ENCODE data around the gene RTKN. TPM values are rescaled to one million over a fixed set of nuclear protein-coding genes. Genes with fewer than 3 reads are reported as not detected.
A peak's percentile ranks its signal among the peaks of the same experiment; 100 is the strongest.

The RTKN gene
- total and polyA plus RNA-seq, 9 donors = 35.4 to 58.5 (median 47.6) TPM

DNA sequence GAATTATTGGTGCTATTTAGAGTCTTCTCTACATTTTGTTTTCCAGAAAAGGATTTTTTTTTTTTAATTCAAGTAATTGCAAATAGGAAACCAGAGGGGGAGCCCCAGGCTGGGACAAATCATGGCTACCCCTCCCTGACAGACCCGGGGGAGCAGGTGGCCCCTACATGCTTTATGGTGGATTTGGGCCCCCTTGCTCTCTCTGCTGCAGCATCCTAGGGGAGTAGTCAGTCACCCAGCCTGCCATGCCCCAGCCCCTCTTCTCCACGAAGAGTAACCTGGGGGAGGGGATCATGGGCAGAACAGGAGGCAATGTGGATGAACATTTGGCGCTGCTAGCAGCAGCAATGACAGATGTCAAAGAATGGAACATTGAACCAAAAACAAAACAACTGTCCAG lies 25.0 kb downstream of the RTKN start:
- H3K27me3 ChIP-seq (ENCODE audit: control insufficient read depth, insufficient read depth, low read length) = peaks cover 4% of the 10 kb centered on the region
- peaks cover 40% of the 10 kb centered on the region for H3K4me1 ChIP-seq (ENCODE audit: control insufficient read depth, insufficient read depth, low read length)
- 55% methylated on average over 2 of the region's 3 CpGs for WGBS (ENCODE audit: insufficient coverage)
- H3K27ac ChIP-seq (ENCODE audit: low read length) = no peak overlapping the region
- H3K9me3 ChIP-seq (replicated peaks; ENCODE audit: control insufficient read depth, low read depth, low read length) = no peaks in the 10 kb centered on the region
- H3K4me3 ChIP-seq (ENCODE audit: low read length) = no peak overlapping the region
- no peaks in the 10 kb centered on the region for H3K36me3 ChIP-seq (ENCODE audit: control insufficient read depth, insufficient read depth, low read length)
- DNase-seq = no peak

DNA sequence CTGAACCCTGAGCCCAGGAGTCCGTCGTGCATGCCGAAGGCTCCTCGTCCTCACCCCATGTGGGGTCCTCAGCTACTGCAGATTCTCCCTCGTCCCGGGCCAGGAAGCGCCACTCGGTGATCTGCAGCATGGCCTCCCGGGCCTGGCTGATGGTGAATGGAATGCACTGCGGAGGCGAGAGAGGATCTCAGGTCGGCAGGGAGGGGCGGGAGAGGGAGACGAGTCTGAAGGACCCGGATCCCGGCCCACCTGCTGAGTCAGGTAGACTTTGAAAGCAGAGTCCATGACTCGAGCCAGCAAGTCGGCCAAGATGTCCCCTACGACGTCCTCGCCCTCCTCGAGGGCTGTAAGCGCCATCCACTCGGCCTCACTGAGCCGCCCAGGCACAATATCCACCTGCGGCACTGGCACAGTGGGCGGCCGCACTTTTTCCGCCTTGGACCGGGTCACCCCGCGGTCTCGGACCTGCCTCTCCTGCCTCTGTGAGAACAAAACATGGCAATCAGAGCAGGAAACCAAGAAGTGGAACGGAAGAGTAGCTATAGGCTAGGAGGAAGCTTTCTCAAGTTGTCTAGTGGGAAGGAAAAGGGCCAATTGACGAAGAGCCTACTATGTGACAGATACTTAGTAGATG lies 25.9 kb downstream of the RTKN start:
- peak overlapping the region; percentile 48 for H3K27ac ChIP-seq (ENCODE audit: low read length)
- peaks cover 37% of the 10 kb centered on the region for H3K4me1 ChIP-seq (ENCODE audit: control insufficient read depth, insufficient read depth, low read length)

DNA sequence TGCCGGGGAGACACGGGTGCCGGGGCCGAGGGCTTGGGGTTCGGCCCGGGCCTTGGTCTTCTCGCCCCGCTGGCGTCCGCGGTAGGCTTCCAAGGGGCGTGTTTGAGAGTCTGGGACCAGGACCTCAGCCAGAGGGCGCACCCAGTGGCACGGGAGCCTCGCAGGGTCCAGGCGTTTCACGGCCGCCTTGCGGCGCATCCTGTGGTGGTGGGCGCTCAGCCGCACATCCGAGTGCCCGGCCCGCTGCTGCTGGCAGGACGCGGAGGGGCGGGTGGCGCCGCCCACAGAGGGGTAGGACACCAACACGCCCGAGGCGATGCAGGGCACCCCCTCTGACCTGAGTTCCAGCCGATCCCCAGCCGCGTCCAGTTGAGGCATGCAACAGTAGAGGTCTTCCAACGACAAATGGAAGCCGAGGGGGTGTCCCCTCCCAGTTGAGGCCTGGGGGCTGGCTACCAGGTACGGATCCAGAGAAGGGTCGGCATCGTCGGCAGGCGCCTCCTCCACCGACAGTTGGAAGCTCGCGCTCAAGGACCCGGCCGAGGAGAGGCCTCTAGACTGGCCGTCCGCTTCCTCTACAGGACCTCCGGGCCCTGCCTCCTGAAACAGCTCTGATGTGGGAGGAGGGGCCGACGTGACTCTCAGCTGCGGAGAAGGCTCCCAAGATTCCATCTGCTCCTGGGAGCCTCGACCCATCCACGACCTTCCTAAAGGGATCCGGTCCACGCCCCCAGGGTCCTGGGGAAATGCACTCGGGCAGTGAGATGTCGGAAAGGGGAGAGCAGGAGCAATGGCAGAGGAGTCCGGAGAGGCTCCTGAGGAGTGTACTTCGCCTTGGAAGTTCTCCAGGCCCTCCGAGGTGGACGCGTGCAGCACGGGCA lies 26.6 kb downstream of the RTKN start:
- no peaks in the 10 kb centered on the region for H3K9me3 ChIP-seq (replicated peaks; ENCODE audit: control insufficient read depth, low read depth, low read length)
- peaks cover 4% of the 10 kb centered on the region for H3K27me3 ChIP-seq (ENCODE audit: control insufficient read depth, insufficient read depth, low read length)
- peak overlapping the region; percentile 60 for H3K27ac ChIP-seq (ENCODE audit: low read length)
- H3K4me3 ChIP-seq (ENCODE audit: low read length) = peak overlapping the region; percentile 66
- 2% methylated on average over 58 of the region's 66 CpGs for WGBS (ENCODE audit: insufficient coverage)
- peak; percentile 80 for DNase-seq
- H3K4me1 ChIP-seq (ENCODE audit: control insufficient read depth, insufficient read depth, low read length) = peaks cover 37% of the 10 kb centered on the region
- H3K36me3 ChIP-seq (ENCODE audit: control insufficient read depth, insufficient read depth, low read length) = no peaks in the 10 kb centered on the region

More for the DNA sequence above, 25.9 kb downstream of the RTKN start:
- H3K4me3 ChIP-seq (ENCODE audit: low read length) = peak overlapping the region; percentile 66
- no peak for DNase-seq
- WGBS (ENCODE audit: insufficient coverage) = 42% methylated on average over 26 of the region's 35 CpGs
- no peaks in the 10 kb centered on the region for H3K9me3 ChIP-seq (replicated peaks; ENCODE audit: control insufficient read depth, low read depth, low read length)
- peaks cover 4% of the 10 kb centered on the region for H3K27me3 ChIP-seq (ENCODE audit: control insufficient read depth, insufficient read depth, low read length)
- H3K36me3 ChIP-seq (ENCODE audit: control insufficient read depth, insufficient read depth, low read length) = no peaks in the 10 kb centered on the region

DNA sequence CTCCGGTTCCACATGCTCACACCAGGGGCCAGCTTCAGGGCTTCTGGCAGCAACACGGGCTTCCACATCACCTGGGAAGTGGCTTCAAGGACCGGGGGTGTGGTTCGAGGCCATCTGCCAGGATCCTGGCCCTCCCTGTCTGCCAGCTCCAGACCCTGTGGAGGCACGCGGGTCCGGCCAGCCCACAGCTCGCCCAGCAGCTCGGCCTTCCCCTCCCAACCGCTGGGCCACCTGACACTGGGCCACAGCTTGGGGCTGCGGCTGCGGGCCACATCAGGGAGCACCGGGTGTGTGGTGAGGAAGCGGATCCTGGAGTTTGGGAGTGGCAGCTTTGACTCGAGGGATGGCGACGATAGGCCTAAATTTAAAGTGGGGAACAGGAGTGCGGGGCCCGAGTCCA lies 27.3 kb downstream of the RTKN start:
- no peak for DNase-seq

DNA sequence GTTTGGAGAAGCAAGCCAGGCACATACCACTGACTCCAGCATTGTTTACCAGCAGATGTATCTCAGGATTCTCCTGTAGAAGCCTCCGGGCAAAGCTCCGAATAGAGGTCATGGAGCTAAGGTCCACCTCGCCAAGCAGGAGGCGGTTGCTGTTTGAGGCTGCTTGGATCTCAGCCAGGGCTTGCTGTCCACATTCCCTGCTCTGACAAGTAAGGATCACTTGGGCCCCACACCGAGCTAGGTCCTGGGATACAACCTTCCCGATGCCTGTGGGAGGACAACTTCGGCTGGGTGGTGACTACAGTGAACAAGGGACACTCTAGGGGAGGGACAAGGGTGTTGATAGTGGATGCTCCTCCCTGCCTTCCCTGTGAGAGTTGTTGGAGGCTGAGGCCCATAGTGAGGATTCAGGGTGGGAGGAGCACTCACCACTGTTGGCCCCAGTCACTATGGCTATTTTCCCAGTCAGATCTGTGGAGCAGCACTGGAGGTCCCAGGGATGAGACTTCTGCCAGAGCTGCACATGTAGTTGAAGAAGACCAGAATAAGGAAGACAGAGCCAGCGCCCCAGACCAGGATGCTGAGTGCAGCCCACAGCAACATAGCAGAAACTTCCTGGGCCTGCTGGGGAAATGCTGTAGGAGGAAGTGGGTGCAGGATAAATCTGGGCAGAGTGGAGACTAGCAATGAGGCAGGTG lies 28.6 kb downstream of the RTKN start:
- H3K4me1 ChIP-seq (ENCODE audit: control insufficient read depth, insufficient read depth, low read length) = peaks cover 32% of the 10 kb centered on the region
- peaks cover 4% of the 10 kb centered on the region for H3K27me3 ChIP-seq (ENCODE audit: control insufficient read depth, insufficient read depth, low read length)
- H3K9me3 ChIP-seq (replicated peaks; ENCODE audit: control insufficient read depth, low read depth, low read length) = no peaks in the 10 kb centered on the region
- WGBS (ENCODE audit: insufficient coverage) = 32% methylated on average over 6 of the region's 8 CpGs
- no peak overlapping the region for H3K4me3 ChIP-seq (ENCODE audit: low read length)
- H3K36me3 ChIP-seq (ENCODE audit: control insufficient read depth, insufficient read depth, low read length) = no peaks in the 10 kb centered on the region
- no peak overlapping the region for H3K27ac ChIP-seq (ENCODE audit: low read length)
- DNase-seq = peak; percentile 93

More for the DNA sequence above, 27.3 kb downstream of the RTKN start:
- WGBS (ENCODE audit: insufficient coverage) = 24% methylated on average over 11 of the region's 19 CpGs
- H3K27me3 ChIP-seq (ENCODE audit: control insufficient read depth, insufficient read depth, low read length) = peaks cover 4% of the 10 kb centered on the region
- H3K9me3 ChIP-seq (replicated peaks; ENCODE audit: control insufficient read depth, low read depth, low read length) = no peaks in the 10 kb centered on the region
- H3K4me1 ChIP-seq (ENCODE audit: control insufficient read depth, insufficient read depth, low read length) = peaks cover 37% of the 10 kb centered on the region
- peak overlapping the region; percentile 55 for H3K27ac ChIP-seq (ENCODE audit: low read length)
- no peaks in the 10 kb centered on the region for H3K36me3 ChIP-seq (ENCODE audit: control insufficient read depth, insufficient read depth, low read length)
- H3K4me3 ChIP-seq (ENCODE audit: low read length) = peak overlapping the region; percentile 66

DNA sequence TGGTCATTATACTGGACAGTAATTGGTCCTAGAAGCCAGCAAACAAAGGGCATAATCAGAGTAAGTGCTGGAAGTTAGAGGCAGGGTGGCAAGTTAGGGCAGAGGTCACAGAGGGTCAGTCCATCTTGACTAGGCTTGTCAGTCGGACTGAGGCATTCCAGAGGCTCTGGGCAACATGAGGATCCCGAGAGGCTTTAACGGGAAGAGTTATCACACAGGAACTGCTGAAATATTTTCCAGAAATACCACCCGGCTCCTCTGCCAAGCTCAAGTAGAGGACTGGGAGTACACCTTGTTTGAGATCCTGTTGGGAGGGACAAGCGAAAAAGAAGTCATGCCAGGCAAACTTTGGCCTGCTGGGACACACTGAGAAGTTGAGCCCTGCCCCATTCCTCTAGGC lies 34.1 kb downstream of the RTKN start:
- Histone ChIP-seq H3K9me3 (replicated peaks; ENCODE audit: control insufficient read depth, low read depth, low read length) (no peaks in the 10 kb centered on the region), H3K4me1 (ENCODE audit: control insufficient read depth, insufficient read depth, low read length) (no peaks in the 10 kb centered on the region), H3K4me3 (ENCODE audit: low read length) (no peak overlapping the region), H3K27me3 (ENCODE audit: control insufficient read depth, insufficient read depth, low read length) (no peaks in the 10 kb centered on the region), H3K27ac (ENCODE audit: low read length) (no peak overlapping the region), H3K36me3 (ENCODE audit: control insufficient read depth, insufficient read depth, low read length) (no peaks in the 10 kb centered on the region)
- no peak for DNase-seq
- 48% methylated on average over 4 of the region's 5 CpGs for WGBS (ENCODE audit: insufficient coverage)

DNA sequence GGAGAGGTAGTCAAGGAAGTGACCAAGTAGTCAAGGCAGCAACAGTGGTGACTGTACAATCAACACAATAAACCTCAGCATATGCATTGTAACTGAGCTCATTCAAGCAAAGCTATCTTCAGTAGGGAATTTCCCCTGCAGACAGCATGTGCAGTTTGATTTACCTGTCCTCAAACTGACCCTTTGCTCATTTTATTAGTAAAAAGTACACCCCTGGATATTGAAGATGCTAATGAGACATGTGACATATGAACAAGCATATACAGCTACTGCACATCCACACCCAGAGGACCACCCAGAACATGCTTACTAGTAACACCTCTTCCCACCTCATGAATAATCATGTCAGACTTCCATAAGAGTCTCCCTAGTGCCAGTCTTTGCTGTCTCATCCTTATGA lies 35.7 kb downstream of the RTKN start:
- no peak overlapping the region for H3K27ac ChIP-seq (ENCODE audit: low read length)
- DNase-seq = no peak
- H3K4me1 ChIP-seq (ENCODE audit: control insufficient read depth, insufficient read depth, low read length) = no peaks in the 10 kb centered on the region
- H3K4me3 ChIP-seq (ENCODE audit: low read length) = no peak overlapping the region
- H3K27me3 ChIP-seq (ENCODE audit: control insufficient read depth, insufficient read depth, low read length) = no peaks in the 10 kb centered on the region
- no peaks in the 10 kb centered on the region for H3K36me3 ChIP-seq (ENCODE audit: control insufficient read depth, insufficient read depth, low read length)
- H3K9me3 ChIP-seq (replicated peaks; ENCODE audit: control insufficient read depth, low read depth, low read length) = no peaks in the 10 kb centered on the region

DNA sequence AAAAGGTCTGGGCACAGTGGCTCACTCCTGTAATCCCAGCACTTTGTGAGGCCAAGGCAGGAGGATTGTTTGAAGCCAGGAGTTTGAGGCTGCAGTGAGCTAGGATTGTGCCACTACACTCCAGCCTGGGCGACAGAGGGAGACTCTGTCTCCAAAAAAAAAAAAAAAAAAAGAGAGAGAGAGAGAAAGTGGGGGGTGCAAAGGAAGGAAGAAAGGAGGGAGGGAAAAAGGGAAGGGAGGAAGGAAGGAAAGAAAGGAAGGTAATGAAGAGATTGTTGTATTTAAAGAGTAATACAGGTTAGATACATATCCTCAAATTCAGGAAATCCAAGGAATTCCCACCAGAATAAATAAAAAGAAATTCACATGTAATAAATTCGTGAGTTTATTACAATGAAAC lies 39.8 kb downstream of the RTKN start:
- Histone ChIP-seq H3K27me3 (ENCODE audit: control insufficient read depth, insufficient read depth, low read length) (peaks cover 2% of the 10 kb centered on the region), H3K4me1 (ENCODE audit: control insufficient read depth, insufficient read depth, low read length) (no peaks in the 10 kb centered on the region), H3K4me3 (ENCODE audit: low read length) (no peak overlapping the region), H3K27ac (ENCODE audit: low read length) (no peak overlapping the region), H3K36me3 (ENCODE audit: control insufficient read depth, insufficient read depth, low read length) (no peaks in the 10 kb centered on the region), H3K9me3 (replicated peaks; ENCODE audit: control insufficient read depth, low read depth, low read length) (no peaks in the 10 kb centered on the region)
- no CpG with 5 or more reads among the region's 2 CpGs for WGBS (ENCODE audit: insufficient coverage)
- DNase-seq = no peak

DNA sequence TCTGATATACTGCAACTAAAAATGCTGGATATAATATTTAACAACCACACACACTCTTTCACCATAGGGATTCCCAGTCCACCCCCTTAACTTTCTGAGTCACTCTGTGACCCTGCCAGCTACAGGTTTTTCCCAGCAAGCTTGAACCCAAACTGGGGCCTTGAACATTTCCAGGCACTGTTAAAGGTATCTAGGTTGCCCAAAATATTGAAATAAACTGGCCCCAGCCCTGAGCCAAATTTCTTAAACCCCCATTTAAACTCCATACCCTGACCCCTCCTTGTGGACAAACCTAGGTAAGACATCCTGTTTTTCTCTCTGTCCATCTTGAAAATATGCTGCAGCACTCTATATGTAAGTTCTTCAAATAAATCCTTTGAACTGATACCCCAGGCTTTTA lies 42.0 kb downstream of the RTKN start:
- no peaks in the 10 kb centered on the region for H3K9me3 ChIP-seq (replicated peaks; ENCODE audit: control insufficient read depth, low read depth, low read length)
- DNase-seq = no peak
- H3K27me3 ChIP-seq (ENCODE audit: control insufficient read depth, insufficient read depth, low read length) = peaks cover 2% of the 10 kb centered on the region
- no peaks in the 10 kb centered on the region for H3K36me3 ChIP-seq (ENCODE audit: control insufficient read depth, insufficient read depth, low read length)
- H3K4me3 ChIP-seq (ENCODE audit: low read length) = no peak overlapping the region
- no peak overlapping the region for H3K27ac ChIP-seq (ENCODE audit: low read length)
- no peaks in the 10 kb centered on the region for H3K4me1 ChIP-seq (ENCODE audit: control insufficient read depth, insufficient read depth, low read length)

DNA sequence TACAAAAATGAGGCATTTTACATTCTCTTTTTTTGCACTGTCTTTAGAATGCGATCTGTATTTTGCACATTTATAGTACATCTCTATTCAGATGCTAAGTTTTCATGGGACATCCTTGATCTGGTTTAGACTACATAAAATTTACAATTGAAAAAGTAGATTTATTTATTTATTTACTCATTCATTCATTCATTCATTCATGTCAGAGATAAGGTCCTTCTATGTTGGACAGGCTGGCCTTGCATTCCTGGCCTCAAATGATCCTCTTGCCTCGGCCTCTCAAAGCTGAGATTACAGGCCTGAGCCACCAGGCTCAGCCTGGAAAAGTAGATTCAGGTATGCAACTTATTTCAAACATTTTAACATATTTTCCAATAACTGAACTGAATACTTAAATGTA lies 45.6 kb downstream of the RTKN start:
- Histone ChIP-seq H3K4me1 (ENCODE audit: control insufficient read depth, insufficient read depth, low read length) (peaks cover 2% of the 10 kb centered on the region), H3K4me3 (ENCODE audit: low read length) (no peak overlapping the region), H3K36me3 (ENCODE audit: control insufficient read depth, insufficient read depth, low read length) (no peaks in the 10 kb centered on the region), H3K9me3 (replicated peaks; ENCODE audit: control insufficient read depth, low read depth, low read length) (no peaks in the 10 kb centered on the region), H3K27ac (ENCODE audit: low read length) (no peak overlapping the region), H3K27me3 (ENCODE audit: control insufficient read depth, insufficient read depth, low read length) (peaks cover 2% of the 10 kb centered on the region)
- WGBS (ENCODE audit: insufficient coverage) = no CpG with 5 or more reads among the region's 2 CpGs
- DNase-seq = no peak
